ENCODE data around the gene LDLRAD1. TPM values are rescaled to one million over a fixed set of nuclear protein-coding genes. Genes with fewer than 3 reads are reported as not detected.

Gene LDLRAD1
- total and polyA plus RNA-seq, 12 donors: 0.32 to 8.8 (median 1.3) TPM; not detected in 1

- 86 to 97% (median 93%) methylated on average over 10 to 12 of the region's 12 CpGs for WGBS, 4 donors
- Histone ChIP-seq H3K36me3 (replicated peaks in 1 of 2) (no peaks in the 10 kb centered on the region), H3K4me1 (replicated peaks in 1 of 2) (no peaks in the 10 kb centered on the region), H3K4me3 (no peak overlapping the region), H3K9me3 (replicated peaks in 1 of 3) (no peaks in the 10 kb centered on the region), H3K27ac (no peak overlapping the region), H3K27me3 (no peaks in the 10 kb centered on the region)
- no peak for TF ChIP-seq CTCF (IDR thresholded peaks at IDR 0.05)
- no peak for TF ChIP-seq POLR2A (IDR thresholded peaks at IDR 0.05)
- DNase-seq: no peak
- intact Hi-C loops (cut with DNase I): no loop called here
These were observed 14.7 kb downstream of the LDLRAD1 start for GRCh38 chr1:54003249-54003646.

- no peaks in the 10 kb centered on the region for H3K36me3 ChIP-seq (replicated peaks in 1 of 2)
- TF ChIP-seq POLR2A (IDR thresholded peaks at IDR 0.05): no peak
- TF ChIP-seq CTCF (IDR thresholded peaks at IDR 0.05): no peak
- no peak overlapping the region for H3K27ac ChIP-seq
- DNase-seq: peak in 1 of 7 donors; percentile 24
- H3K27me3 ChIP-seq: no peaks in the 10 kb centered on the region
- 56 to 86% (median 76%) methylated on average over 9 of the region's 9 CpGs for WGBS, 4 donors
- no peaks in the 10 kb centered on the region for H3K4me1 ChIP-seq (replicated peaks in 1 of 2)
- intact Hi-C loops (cut with DNase I): no loop called here
- no peak overlapping the region for H3K4me3 ChIP-seq
- H3K9me3 ChIP-seq (replicated peaks in 1 of 3): no peaks in the 10 kb centered on the region
These were observed 15.3 kb downstream of the LDLRAD1 start for GRCh38 chr1:54002544-54003248.

GRCh38 chr1:54001591-54001990 lies 16.4 kb downstream of the LDLRAD1 start:
- TF ChIP-seq CTCF (IDR thresholded peaks at IDR 0.05) (no peak), POLR2A (IDR thresholded peaks at IDR 0.05) (no peak)
- Histone ChIP-seq H3K9me3 (replicated peaks in 1 of 3) (no peaks in the 10 kb centered on the region), H3K27ac (no peak overlapping the region), H3K36me3 (replicated peaks in 1 of 2) (no peaks in the 10 kb centered on the region), H3K4me3 (no peak overlapping the region), H3K27me3 (no peaks in the 10 kb centered on the region), H3K4me1 (replicated peaks in 1 of 2) (no peaks in the 10 kb centered on the region)
- 48 to 72% (median 64%) methylated on average over 3 of the region's 3 CpGs for WGBS, 4 donors
- intact Hi-C loops (cut with DNase I): no loop called here
- DNase-seq: peak in 1 of 7 donors; percentile 33

- Histone ChIP-seq H3K4me3 (no peak overlapping the region), H3K36me3 (replicated peaks in 1 of 2) (no peaks in the 10 kb centered on the region), H3K9me3 (replicated peaks in 1 of 3) (no peaks in the 10 kb centered on the region), H3K27me3 (no peaks in the 10 kb centered on the region), H3K4me1 (replicated peaks in 1 of 2) (no peaks in the 10 kb centered on the region), H3K27ac (no peak overlapping the region)
- intact Hi-C loops (cut with DNase I): no loop called here
- TF ChIP-seq CTCF (IDR thresholded peaks at IDR 0.05) (no peak), POLR2A (IDR thresholded peaks at IDR 0.05) (no peak)
- no peak for DNase-seq
These were observed 18.1 kb downstream of the LDLRAD1 start for GRCh38 chr1:53999920-54000319.
